NB4 (cell line): ENCODE results near the gene KIF1A.

Source experiments
- DNase-seq: peaks from one replicate; pipeline ENCODE4 v3.0.0; 2010; ENCODE audit warnings: low read depth
- H3K4me3 ChIP-seq: one replicate; pipeline ENCODE4 v1.5.1; 2011; ENCODE audit warnings: mild to moderate bottlenecking, low read depth, low read length, moderate library complexity
- MYC ChIP-seq: IDR thresholded peaks from 2 replicates; pipeline ENCODE4 v1.6.1; 2011; ENCODE audit warnings: low read depth, low read length
- POLR2A ChIP-seq: IDR thresholded peaks from 2 replicates; pipeline ENCODE4 v1.6.1; 2011; ENCODE audit warnings: mild to moderate bottlenecking; ENCODE audit not compliant: insufficient read length; ENCODE audit errors: extremely low read depth
- TF ChIP-seq, protein P1 (sequence below): IDR thresholded peaks from one replicate; pipeline ENCODE4 v1.5.1; 2012; ENCODE audit warnings: low read depth, low read length
- TF ChIP-seq, protein P2 (sequence below): IDR thresholded peaks from 2 replicates; pipeline ENCODE4 v1.6.1; 2011; ENCODE audit warnings: low read depth, low read length

The KIF1A gene

GRCh38 chr2:240714747-240715725, 105.0 kb downstream of the KIF1A start:
- no peak overlapping the region for H3K4me3 ChIP-seq
- DNase-seq, result no peak
- TF ChIP-seq MYC (no peak), POLR2A (no peak)
- TF ChIP-seq, protein P1, sequence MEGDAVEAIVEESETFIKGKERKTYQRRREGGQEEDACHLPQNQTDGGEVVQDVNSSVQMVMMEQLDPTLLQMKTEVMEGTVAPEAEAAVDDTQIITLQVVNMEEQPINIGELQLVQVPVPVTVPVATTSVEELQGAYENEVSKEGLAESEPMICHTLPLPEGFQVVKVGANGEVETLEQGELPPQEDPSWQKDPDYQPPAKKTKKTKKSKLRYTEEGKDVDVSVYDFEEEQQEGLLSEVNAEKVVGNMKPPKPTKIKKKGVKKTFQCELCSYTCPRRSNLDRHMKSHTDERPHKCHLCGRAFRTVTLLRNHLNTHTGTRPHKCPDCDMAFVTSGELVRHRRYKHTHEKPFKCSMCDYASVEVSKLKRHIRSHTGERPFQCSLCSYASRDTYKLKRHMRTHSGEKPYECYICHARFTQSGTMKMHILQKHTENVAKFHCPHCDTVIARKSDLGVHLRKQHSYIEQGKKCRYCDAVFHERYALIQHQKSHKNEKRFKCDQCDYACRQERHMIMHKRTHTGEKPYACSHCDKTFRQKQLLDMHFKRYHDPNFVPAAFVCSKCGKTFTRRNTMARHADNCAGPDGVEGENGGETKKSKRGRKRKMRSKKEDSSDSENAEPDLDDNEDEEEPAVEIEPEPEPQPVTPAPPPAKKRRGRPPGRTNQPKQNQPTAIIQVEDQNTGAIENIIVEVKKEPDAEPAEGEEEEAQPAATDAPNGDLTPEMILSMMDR, result no peak
- TF ChIP-seq, protein P2, sequence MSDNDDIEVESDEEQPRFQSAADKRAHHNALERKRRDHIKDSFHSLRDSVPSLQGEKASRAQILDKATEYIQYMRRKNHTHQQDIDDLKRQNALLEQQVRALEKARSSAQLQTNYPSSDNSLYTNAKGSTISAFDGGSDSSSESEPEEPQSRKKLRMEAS, result no peak

- H3K4me3 ChIP-seq, result no peak overlapping the region
- TF ChIP-seq POLR2A (no peak), MYC (no peak)
- TF ChIP-seq, protein P2, result no peak
- TF ChIP-seq, protein P1, result no peak
- no peak for DNase-seq
Observed at GRCh38 chr2:240713928-240714746, 105.9 kb downstream of the KIF1A start.

- TF ChIP-seq, protein P1, result no peak
- TF ChIP-seq POLR2A (no peak), MYC (0 out of 2 replicates have a peak, but pooled peaks have one; percentile 23)
- no peak overlapping the region for H3K4me3 ChIP-seq
- DNase-seq, result peak; percentile 81
Observed at GRCh38 chr2:240713071-240713927, 106.7 kb downstream of the KIF1A start.

- TF ChIP-seq, protein P2, result no peak
- TF ChIP-seq, protein P1, result no peak
- TF ChIP-seq MYC (no peak), POLR2A (no peak)
- H3K4me3 ChIP-seq, result no peak overlapping the region
- no peak for DNase-seq
Observed at GRCh38 chr2:240712121-240712520, 107.9 kb downstream of the KIF1A start.

DNA sequence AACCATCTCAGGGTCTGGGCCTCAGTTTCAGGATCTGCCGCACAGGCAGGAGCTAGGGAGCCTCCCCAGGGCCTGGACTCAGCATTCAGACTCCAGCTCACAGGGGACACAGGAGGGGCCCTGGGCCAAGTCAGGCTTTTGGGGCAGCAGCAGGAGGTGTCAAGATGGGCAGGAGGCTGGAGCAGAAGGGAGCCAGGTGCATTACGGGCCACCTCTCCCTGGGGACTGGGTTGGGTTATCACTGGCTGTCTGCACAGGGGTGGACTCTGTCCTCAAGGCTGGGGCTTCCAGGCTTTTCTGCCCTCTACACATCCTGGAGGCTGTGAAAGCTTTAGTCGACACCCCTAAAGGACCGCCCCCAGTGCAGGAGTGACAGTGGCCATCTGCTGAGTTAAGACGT, 108.3 kb downstream of the KIF1A start:
- TF ChIP-seq MYC (no peak), POLR2A (no peak)
- TF ChIP-seq, protein P2, result no peak
- TF ChIP-seq, protein P1, result no peak
- no peak overlapping the region for H3K4me3 ChIP-seq
- DNase-seq, result no peak
